Loucy (cell line): ENCODE measurements around the gene SEMA3F.

Experiments
- H2AFZ ChIP-seq: fragments of 200-600 bp; sonication (generic); 2 replicates; pipeline ENCODE4 v1.6.0; 2016; ENCODE audit warnings: antibody characterized with exemption, mild to moderate bottlenecking, low read length, moderate library complexity
- H3F3A ChIP-seq: fragments of 200-600 bp; 2 replicates; pipeline ENCODE4 v1.6.0; 2016; ENCODE audit warnings: antibody characterized with exemption, low read depth, mild to moderate bottlenecking
- H3K27me3 ChIP-seq: fragments of 200-600 bp; sonication (generic); 2 replicates; pipeline ENCODE4 v1.6.1; 2014; ENCODE audit warnings: low read length, mild to moderate bottlenecking; ENCODE audit not compliant: insufficient read depth, poor library complexity, severe bottlenecking
- H3K36me3 ChIP-seq: fragments of 200-600 bp; sonication (generic); 2 replicates; pipeline ENCODE4 v1.6.1; 2016; ENCODE audit warnings: low read length; ENCODE audit not compliant: insufficient read depth
- H3K4me1 ChIP-seq: fragments of 200-600 bp; sonication (generic); 2 replicates; pipeline ENCODE4 v1.5.1; 2014; ENCODE audit warnings: low read length, mild to moderate bottlenecking; ENCODE audit not compliant: insufficient read depth, poor library complexity, severe bottlenecking
- H3K4me2 ChIP-seq: fragments of 200-600 bp; sonication (generic); 2 replicates; pipeline ENCODE4 v1.6.0; 2014; ENCODE audit warnings: antibody characterized with exemption, low read length, low read depth, mild to moderate bottlenecking; ENCODE audit not compliant: poor library complexity, severe bottlenecking
- H3K4me3 ChIP-seq: fragments of 200-600 bp; sonication (generic); 2 replicates; pipeline ENCODE4 v1.5.1; 2014; ENCODE audit warnings: low read length, mild to moderate bottlenecking, mixed read lengths; ENCODE audit not compliant: poor library complexity, severe bottlenecking
- H3K79me2 ChIP-seq: fragments of 200-600 bp; sonication (generic); 2 replicates; pipeline ENCODE4 v1.6.1; 2014; ENCODE audit warnings: low read length; ENCODE audit not compliant: insufficient read depth
- H3K9ac ChIP-seq: fragments of 200-600 bp; sonication (generic); 2 replicates; pipeline ENCODE4 v1.6.0; 2014; ENCODE audit warnings: mild to moderate bottlenecking, low read depth, low read length, moderate library complexity; ENCODE audit not compliant: poor library complexity, severe bottlenecking
- H3K9me2 ChIP-seq: fragments of 200-600 bp; sonication (generic); replicated peaks from 2 replicates; pipeline ENCODE4 v1.6.1; 2016; ENCODE audit warnings: low read depth, low read length, mixed read lengths
- H3K9me3 ChIP-seq: fragments of 200-600 bp; sonication (generic); 2 replicates; pipeline ENCODE4 v1.6.1; 2014; ENCODE audit warnings: mild to moderate bottlenecking, antibody characterized with exemption, low read length, low read depth; ENCODE audit not compliant: insufficient read depth
- H4K20me1 ChIP-seq: fragments of 200-600 bp; sonication (generic); 2 replicates; pipeline ENCODE4 v1.6.0; 2014; ENCODE audit warnings: antibody characterized with exemption, low read length, mild to moderate bottlenecking; ENCODE audit not compliant: insufficient read depth, poor library complexity, severe bottlenecking
- EZH2phosphoT487 ChIP-seq: fragments of 200-600 bp; IDR thresholded peaks from 2 replicates; pipeline ENCODE4 v1.6.1; 2018; ENCODE audit warnings: antibody characterized with exemption, mild to moderate bottlenecking, moderate library complexity, borderline replicate concordance
- TF ChIP-seq, protein P1 (sequence below): fragments of 200-600 bp; sonication (generic); conservative IDR thresholded peaks from 2 replicates; pipeline ENCODE4 v1.5.1; 2014; ENCODE audit warnings: mild to moderate bottlenecking, antibody characterized with exemption, low read length

The SEMA3F gene

DNA sequence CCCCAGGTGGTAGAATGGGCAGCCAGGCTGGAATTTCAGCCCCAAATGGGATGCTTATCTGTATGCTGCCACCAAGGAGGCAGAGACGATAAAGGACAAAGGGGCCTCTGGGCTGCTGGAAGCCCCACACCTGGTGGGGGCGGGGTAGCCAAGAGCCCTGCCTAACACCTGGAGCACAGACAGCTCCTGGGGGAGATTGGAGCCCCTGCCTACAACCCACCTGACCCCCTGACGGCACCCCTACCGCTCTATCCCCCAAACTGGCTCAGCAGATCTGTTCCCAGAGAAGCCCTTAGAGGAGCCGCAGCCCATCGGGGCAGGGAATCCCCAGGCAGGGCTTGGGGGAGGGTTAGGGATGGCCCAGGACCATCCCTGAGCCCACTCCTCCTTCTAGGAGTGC lies 15.8 kb upstream of the SEMA3F start:
- no peaks in the 10 kb centered on the region for H4K20me1 ChIP-seq
- no peak overlapping the region for H2AFZ ChIP-seq
- no peaks in the 10 kb centered on the region for H3K9me2 ChIP-seq
- H3K4me1 ChIP-seq = peaks cover 34% of the 10 kb centered on the region
- H3F3A ChIP-seq = no peaks in the 10 kb centered on the region
- H3K9me3 ChIP-seq = no peaks in the 10 kb centered on the region
- peak overlapping the region; percentile 58 for H3K4me3 ChIP-seq
- H3K79me2 ChIP-seq = no peaks in the 10 kb centered on the region
- no peak for TF ChIP-seq EZH2phosphoT487
- TF ChIP-seq, protein P1, sequence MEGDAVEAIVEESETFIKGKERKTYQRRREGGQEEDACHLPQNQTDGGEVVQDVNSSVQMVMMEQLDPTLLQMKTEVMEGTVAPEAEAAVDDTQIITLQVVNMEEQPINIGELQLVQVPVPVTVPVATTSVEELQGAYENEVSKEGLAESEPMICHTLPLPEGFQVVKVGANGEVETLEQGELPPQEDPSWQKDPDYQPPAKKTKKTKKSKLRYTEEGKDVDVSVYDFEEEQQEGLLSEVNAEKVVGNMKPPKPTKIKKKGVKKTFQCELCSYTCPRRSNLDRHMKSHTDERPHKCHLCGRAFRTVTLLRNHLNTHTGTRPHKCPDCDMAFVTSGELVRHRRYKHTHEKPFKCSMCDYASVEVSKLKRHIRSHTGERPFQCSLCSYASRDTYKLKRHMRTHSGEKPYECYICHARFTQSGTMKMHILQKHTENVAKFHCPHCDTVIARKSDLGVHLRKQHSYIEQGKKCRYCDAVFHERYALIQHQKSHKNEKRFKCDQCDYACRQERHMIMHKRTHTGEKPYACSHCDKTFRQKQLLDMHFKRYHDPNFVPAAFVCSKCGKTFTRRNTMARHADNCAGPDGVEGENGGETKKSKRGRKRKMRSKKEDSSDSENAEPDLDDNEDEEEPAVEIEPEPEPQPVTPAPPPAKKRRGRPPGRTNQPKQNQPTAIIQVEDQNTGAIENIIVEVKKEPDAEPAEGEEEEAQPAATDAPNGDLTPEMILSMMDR = no peak
- no peaks in the 10 kb centered on the region for H3K27me3 ChIP-seq
- peak overlapping the region; percentile 87 for H3K4me2 ChIP-seq
- peak overlapping the region; percentile 56 for H3K9ac ChIP-seq
- H3K36me3 ChIP-seq = no peaks in the 10 kb centered on the region

DNA sequence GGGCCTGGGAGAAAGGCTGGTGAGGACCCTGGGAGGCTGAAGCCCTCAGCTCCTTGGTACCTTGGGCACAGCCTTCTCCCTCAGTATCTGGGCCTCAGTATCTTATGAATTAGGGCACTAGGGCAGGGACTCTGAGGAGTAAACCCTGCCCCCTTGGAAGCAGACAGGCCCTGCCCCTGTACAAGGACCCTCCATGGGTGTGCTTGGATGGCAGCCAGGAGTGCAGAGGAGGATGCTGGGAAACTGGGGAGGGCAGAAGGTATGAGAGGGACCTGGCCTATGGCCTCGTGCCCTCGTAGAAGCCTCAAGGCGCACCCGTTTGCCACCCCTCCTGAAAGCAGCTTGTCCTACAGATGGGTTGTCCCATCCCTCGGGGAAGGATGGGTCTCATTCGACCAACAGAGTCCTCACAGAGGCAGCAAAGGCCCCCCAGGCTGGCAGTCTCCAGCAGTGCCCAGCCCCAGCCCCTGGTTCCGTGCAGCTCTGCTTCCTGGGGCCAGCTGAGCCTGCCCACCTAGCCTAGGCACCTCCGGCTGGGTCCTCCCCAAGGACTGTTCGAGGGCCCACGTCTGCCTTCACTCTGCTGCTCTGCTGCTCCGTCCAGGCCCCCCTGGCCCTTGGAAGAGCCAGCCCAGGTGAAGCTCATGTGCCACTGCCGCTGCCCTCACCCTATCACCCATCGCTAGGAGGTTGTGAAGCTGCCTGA lies 15.3 kb upstream of the SEMA3F start:
- Histone ChIP-seq H2AFZ (no peak overlapping the region), H3K9me2 (no peaks in the 10 kb centered on the region), H3K4me3 (no peak overlapping the region), H4K20me1 (no peaks in the 10 kb centered on the region), H3K79me2 (no peaks in the 10 kb centered on the region), H3F3A (no peaks in the 10 kb centered on the region), H3K36me3 (no peaks in the 10 kb centered on the region), H3K4me2 (peak overlapping the region; percentile 87), H3K9ac (peak overlapping the region; percentile 56), H3K27me3 (no peaks in the 10 kb centered on the region), H3K9me3 (no peaks in the 10 kb centered on the region), H3K4me1 (peaks cover 34% of the 10 kb centered on the region)
- TF ChIP-seq EZH2phosphoT487 = no peak
- TF ChIP-seq, protein P1 = no peak

DNA sequence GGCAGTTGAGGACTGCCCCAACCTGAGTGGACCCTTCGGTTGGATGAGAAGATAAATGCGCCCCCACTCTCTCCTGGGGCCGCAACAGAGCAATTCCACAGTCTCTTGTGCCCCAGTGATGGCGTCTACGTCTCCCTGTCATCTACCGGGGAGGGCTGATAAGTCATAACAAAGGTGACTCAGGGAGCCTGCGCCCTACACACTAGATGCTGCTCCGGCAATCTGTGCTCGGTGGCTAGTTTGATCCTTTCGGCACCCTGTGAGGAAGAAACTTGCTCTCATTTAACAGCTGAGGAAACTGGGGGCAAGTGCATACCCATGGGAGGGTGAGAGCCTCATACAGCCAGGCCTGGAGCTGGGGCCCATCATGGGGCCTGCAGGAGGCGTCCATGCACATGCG lies 14.1 kb upstream of the SEMA3F start:
- H3K27me3 ChIP-seq = no peaks in the 10 kb centered on the region
- no peaks in the 10 kb centered on the region for H3K9me3 ChIP-seq
- no peak overlapping the region for H3K4me3 ChIP-seq
- H4K20me1 ChIP-seq = no peaks in the 10 kb centered on the region
- H3K36me3 ChIP-seq = no peaks in the 10 kb centered on the region
- TF ChIP-seq, protein P1 = no peak
- TF ChIP-seq EZH2phosphoT487 = no peak
- H3K4me2 ChIP-seq = no peak overlapping the region
- no peaks in the 10 kb centered on the region for H3F3A ChIP-seq
- no peaks in the 10 kb centered on the region for H3K79me2 ChIP-seq
- H3K9me2 ChIP-seq = no peaks in the 10 kb centered on the region
- H3K4me1 ChIP-seq = peaks cover 34% of the 10 kb centered on the region
- H2AFZ ChIP-seq = no peak overlapping the region
- no peak overlapping the region for H3K9ac ChIP-seq
